GM10248 (cell line): ENCODE results near the gene UPK3A.
"Not testable (repeated sequence)": the region's sequence is repeated elsewhere in the genome, so short reads cannot be mapped to it uniquely, and the experiment has no call there.

Experiments used
- CTCF ChIA-PET: fragments of 300-600 bp; sonication (Branson Sonifier 250); formaldehyde crosslinking; extraction: SDS; loops from one replicate; lab custom pipeline; 2021; ENCODE audit warnings: antibody characterized with exemption; lab: Yijun Ruan, JAX
- POLR2A ChIA-PET: fragments of 350-650 bp; sonication (Branson Sonifier 250); formaldehyde crosslinking; extraction: SDS; loops from one replicate; lab custom pipeline; 2020; ENCODE audit warnings: antibody characterized with exemption; lab: Yijun Ruan, JAX
- DNase-seq: peaks from one replicate; pipeline ENCODE4 v3.0.0; 2012; ENCODE audit errors: extremely low spot score
- TF ChIP-seq, protein P1 (sequence below): IDR thresholded peaks from 2 replicates; pipeline ENCODE4 v1.5.1; 2012; ENCODE audit warnings: mild to moderate bottlenecking, low read depth; ENCODE audit errors: extremely low read depth, missing control alignments, control extremely low read depth

Gene UPK3A

DNA sequence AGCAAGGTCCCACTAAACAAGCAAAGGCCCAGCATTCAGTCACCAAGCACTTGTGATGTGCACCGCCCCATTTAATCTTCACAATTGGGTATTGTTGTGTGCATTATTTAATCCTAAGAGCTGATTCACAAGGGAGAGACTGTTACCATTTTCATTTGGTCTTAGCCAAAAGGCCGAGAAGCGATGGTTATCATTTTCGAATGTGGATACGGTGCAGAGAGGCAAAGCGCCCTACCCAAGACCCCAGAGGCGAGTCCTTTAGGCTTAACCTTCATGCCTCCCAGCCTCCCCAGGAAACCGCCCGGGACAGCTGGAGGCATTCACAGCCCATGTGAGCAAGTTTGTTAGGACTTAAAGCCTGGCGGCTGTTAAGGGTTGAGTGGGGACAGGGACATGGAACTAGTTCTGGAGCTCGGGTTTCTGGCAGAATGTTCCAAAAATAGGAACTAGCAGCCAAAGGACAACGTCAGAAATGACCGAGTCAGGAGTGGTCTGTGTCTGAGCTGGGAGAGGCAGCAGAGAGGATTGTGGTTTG, 13.0 kb upstream of the UPK3A start:
- TF ChIP-seq, protein P1, sequence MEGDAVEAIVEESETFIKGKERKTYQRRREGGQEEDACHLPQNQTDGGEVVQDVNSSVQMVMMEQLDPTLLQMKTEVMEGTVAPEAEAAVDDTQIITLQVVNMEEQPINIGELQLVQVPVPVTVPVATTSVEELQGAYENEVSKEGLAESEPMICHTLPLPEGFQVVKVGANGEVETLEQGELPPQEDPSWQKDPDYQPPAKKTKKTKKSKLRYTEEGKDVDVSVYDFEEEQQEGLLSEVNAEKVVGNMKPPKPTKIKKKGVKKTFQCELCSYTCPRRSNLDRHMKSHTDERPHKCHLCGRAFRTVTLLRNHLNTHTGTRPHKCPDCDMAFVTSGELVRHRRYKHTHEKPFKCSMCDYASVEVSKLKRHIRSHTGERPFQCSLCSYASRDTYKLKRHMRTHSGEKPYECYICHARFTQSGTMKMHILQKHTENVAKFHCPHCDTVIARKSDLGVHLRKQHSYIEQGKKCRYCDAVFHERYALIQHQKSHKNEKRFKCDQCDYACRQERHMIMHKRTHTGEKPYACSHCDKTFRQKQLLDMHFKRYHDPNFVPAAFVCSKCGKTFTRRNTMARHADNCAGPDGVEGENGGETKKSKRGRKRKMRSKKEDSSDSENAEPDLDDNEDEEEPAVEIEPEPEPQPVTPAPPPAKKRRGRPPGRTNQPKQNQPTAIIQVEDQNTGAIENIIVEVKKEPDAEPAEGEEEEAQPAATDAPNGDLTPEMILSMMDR, result no peak

GRCh38 chr22:45272498-45272897, 12.3 kb upstream of the UPK3A start:
- POLR2A ChIA-PET, result no interaction called here
- CTCF ChIA-PET, result interaction anchor here (0.7 to 1.4 kb wide), 6 partner anchors 9 to 162 kb away, joined by 3 to 4 read pairs (median 3); no protein-coding TSS in a partner anchor
- DNase-seq, result no peak
- TF ChIP-seq, protein P1, result no peak

More for the DNA sequence above, 13.0 kb upstream of the UPK3A start:
- DNase-seq, result no peak
- ChIA-PET POLR2A (no interaction called here), CTCF (interaction anchor here (0.7 to 1.5 kb wide), 9 partner anchors 8 to 724 kb away, joined by 3 to 4 read pairs (median 3); no protein-coding TSS in a partner anchor)

GRCh38 chr22:45273452-45274075, 11.2 kb upstream of the UPK3A start:
- ChIA-PET CTCF (interaction anchor here (1.0 to 1.6 kb wide), 3 partner anchors 24 to 163 kb away, joined by 3 to 5 read pairs (median 3); no protein-coding TSS in a partner anchor), POLR2A (no interaction called here)
- TF ChIP-seq, protein P1, result no peak

GRCh38 chr22:45276507-45277105, 8.1 kb upstream of the UPK3A start:
- DNase-seq, result no peak
- TF ChIP-seq, protein P1, result no peak
- ChIA-PET CTCF (no interaction called here), POLR2A (no interaction called here)

More at GRCh38 chr22:45273452-45274075, 11.2 kb upstream of the UPK3A start:
- DNase-seq, result no peak

GRCh38 chr22:45277720-45278119, 7.0 kb upstream of the UPK3A start:
- POLR2A ChIA-PET, CTCF ChIA-PET: not testable (repeated sequence)

DNA sequence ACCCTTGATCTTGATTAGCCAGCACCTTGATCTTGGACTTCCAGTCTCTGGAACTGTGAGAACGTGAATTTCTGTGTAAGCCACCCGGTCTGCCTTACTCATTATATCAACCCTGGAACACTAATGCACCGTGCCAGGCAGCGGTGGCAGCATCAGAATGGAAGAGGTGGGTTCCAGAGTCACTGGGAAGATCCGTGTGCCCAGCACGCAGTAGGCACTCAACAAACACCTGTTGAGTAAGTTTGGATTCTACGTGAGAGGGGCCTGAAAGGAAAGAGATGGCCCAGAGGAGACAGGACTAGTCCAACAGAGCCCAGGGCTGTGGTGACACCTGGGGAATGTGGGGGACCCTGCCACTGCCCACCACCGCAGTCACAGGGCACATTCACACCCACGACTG, 6.6 kb upstream of the UPK3A start:
- ChIA-PET CTCF (no interaction called here), POLR2A (no interaction called here)
- DNase-seq, result no peak
- TF ChIP-seq, protein P1, result no peak

More at GRCh38 chr22:45277720-45278119, 7.0 kb upstream of the UPK3A start:
- DNase-seq, result not testable (repeated sequence)

DNA sequence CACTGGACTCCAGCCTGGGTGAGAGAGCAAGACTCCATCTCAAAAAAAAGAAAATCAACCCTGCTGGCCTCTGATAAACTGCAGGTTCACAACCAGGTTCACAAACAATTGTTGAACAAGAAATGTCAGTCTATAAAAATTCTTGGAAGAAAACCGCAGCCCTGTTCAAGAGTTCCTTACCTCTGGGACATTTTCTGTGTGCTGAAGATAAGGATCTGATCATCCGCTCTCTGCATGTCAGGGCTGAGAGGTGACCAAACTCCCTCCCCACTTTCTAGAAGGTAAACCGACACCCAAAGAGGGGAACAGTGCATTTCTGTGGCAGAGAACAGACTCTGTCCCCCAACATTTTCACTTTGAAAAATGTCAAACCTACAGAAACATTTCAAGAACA, 4.2 kb upstream of the UPK3A start:
- CTCF ChIA-PET, result interaction anchor here (1.2 kb wide), 1 partner anchor 8 kb away, joined by 3 read pairs; no protein-coding TSS in a partner anchor
- DNase-seq, result no peak
- POLR2A ChIA-PET, result no interaction called here
- TF ChIP-seq, protein P1, result no peak
